K562 (cell line): ENCODE measurements around the gene SAMD11.

Experiments
- EP400 ChIP-seq: fragments of 450-650 bp; IDR thresholded peaks from 2 replicates; pipeline ENCODE4 v1.6.1; 2017; ENCODE audit warnings: antibody characterized with exemption, mild to moderate bottlenecking, moderate library complexity
- ERF ChIP-seq: fragments of 450-650 bp; formaldehyde crosslinking; IDR thresholded peaks from 2 replicates; pipeline ENCODE4 v1.4.0; 2020; ENCODE audit warnings: mild to moderate bottlenecking, mixed read lengths
- NFATC3 ChIP-seq: fragments of 450-650 bp; IDR thresholded peaks from 2 replicates; pipeline ENCODE4 v1.6.1; 2017; ENCODE audit warnings: mild to moderate bottlenecking
- RBM15 ChIP-seq: fragments of 200-400 bp; formaldehyde crosslinking; IDR thresholded peaks from 2 replicates; pipeline ENCODE4 v1.6.1; 2018; ENCODE audit warnings: mild to moderate bottlenecking, low read length, moderate library complexity; ENCODE audit not compliant: insufficient read depth
- SIN3B ChIP-seq: fragments of 450-650 bp; IDR thresholded peaks from 2 replicates; pipeline ENCODE4 v1.6.1; 2017; ENCODE audit warnings: low read depth, mild to moderate bottlenecking, moderate library complexity
- STAG1 ChIP-seq: sonication (generic); formaldehyde crosslinking; IDR thresholded peaks from 2 replicates; pipeline ENCODE4 v1.5.0; 2020; ENCODE audit warnings: missing genetic modification reagents, borderline replicate concordance
- YY1 ChIP-seq, 3 experiments: IDR thresholded peaks; 2 replicates each; pipeline ENCODE4 v1.6.1; 2011; ENCODE audit warnings: low read length in 2 of 3, mild to moderate bottlenecking in 2 of 3, moderate library complexity in 2 of 3, borderline replicate concordance in 1 of 3, control low read depth in 1 of 3, low read depth in 1 of 3; ENCODE audit not compliant: insufficient read depth in 3 of 3, insufficient replicate concordance in 2 of 3, control insufficient read depth in 1 of 3, insufficient read length in 1 of 3; ENCODE audit errors: extremely low read depth in 1 of 3
- ZNF121 ChIP-seq: sonication (generic); formaldehyde crosslinking; conservative IDR thresholded peaks from 2 replicates; pipeline ENCODE4 v1.8.0; 2022; ENCODE audit warnings: missing genetic modification reagents
- ZNF589 ChIP-seq: fragments of 200-800 bp; sonication (Bioruptor generic); IDR thresholded peaks from 2 replicates; pipeline ENCODE4 v1.6.1; 2016; ENCODE audit warnings: low read depth, missing genetic modification characterization, missing compliant biosample characterization
- TF ChIP-seq, protein P1 (sequence below): sonication (generic); formaldehyde crosslinking; IDR thresholded peaks from 2 replicates; pipeline ENCODE4 v1.5.0; 2020; ENCODE audit warnings: missing genetic modification reagents
- TF ChIP-seq, protein P2 (sequence below), 2 experiments: fragments of 450-650 bp in 1 of 2; sonication (generic) in 1 of 2; formaldehyde crosslinking; conservative IDR thresholded peaks; 2 replicates each; pipeline versions ENCODE4 v1.4.0 to v1.8.1; 2020 to 2022; ENCODE audit warnings: mild to moderate bottlenecking in 1 of 2, missing genetic modification reagents in 1 of 2

DNA sequence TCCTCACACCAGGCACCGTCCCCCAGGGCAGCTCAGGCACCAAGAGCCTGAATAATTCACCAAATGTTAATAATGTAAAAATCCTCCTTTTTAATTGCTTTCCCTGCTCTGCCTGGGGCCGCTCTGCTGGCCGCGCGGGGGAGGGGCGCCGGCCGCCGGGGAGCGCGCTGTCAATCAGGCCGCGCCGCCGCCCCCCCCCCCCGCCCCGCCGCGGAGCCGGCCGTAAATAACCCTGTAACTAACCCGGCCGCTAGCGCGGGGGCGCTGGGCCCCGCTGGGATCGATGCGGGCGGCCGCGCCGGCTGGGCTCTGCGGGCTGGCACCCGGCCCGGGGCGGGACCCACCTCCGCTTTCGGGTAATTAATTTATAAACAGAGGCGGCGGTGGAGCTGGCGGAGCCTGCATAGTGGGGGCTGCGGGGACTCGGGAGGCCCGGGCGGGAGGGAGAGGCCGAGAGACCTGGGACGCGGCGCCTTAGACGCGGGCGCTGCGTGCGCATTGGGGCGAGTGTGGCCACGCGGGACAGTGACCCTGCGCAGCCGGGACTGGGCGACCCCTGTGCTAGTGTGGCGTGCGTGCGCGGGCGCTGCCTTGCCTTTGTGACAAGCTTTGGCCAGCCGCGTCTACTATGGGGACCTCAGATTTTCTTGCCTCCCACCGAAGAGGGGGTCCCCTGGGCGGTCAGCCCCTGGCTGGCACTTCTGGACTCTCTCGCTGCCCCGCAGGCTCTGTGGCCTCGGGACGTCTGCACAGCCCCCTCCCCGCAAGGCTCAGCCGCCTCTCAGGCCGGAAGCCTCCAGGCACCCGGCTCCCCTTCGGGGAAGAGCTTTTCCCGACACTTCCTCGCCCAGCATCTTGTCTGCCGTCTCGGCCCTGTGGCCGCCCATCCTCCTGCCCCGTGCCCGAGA, 16.6 kb downstream of the SAMD11 start:
- TF ChIP-seq RBM15 (no peak), ZNF121 (CRISPR knock-in tag) (no peak), EP400 (no peak), STAG1 (CRISPR knock-in tag) (no peak; the same call in 1 of the 2 replicates), ZNF589 (CRISPR knock-in tag) (no peak), SIN3B (0 out of 2 replicates have a peak, but pooled peaks have one; percentile 56), YY1 (IDR thresholded peaks at IDR 0.05; ENCODE audit: borderline replicate concordance in 1 of 3, control insufficient read depth in 1 of 3, extremely low read depth in 1 of 3, insufficient read depth in 3 of 3, insufficient read length in 1 of 3, insufficient replicate concordance in 2 of 3, low read depth in 1 of 3, low read length in 2 of 3) (peak in 1 of 3 experiments; percentile 29), ERF (CRISPR knock-in tag) (no peak), NFATC3 (no peak)
- TF ChIP-seq, protein P1, sequence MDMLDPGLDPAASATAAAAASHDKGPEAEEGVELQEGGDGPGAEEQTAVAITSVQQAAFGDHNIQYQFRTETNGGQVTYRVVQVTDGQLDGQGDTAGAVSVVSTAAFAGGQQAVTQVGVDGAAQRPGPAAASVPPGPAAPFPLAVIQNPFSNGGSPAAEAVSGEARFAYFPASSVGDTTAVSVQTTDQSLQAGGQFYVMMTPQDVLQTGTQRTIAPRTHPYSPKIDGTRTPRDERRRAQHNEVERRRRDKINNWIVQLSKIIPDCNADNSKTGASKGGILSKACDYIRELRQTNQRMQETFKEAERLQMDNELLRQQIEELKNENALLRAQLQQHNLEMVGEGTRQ (CRISPR knock-in tag): no peak
- TF ChIP-seq, protein P2, sequence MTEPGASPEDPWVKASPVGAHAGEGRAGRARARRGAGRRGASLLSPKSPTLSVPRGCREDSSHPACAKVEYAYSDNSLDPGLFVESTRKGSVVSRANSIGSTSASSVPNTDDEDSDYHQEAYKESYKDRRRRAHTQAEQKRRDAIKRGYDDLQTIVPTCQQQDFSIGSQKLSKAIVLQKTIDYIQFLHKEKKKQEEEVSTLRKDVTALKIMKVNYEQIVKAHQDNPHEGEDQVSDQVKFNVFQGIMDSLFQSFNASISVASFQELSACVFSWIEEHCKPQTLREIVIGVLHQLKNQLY (CRISPR knock-in tag; conservative IDR thresholded peaks at IDR 0.05): no peak
